ENCODE results near the gene NRP2. TPM values are rescaled to one million over a fixed set of nuclear protein-coding genes. Genes with fewer than 3 reads are reported as not detected.

Gene NRP2
- total and polyA plus RNA-seq, 9 donors = 47.9 to 143 (median 106) TPM

GRCh38 chr2:205776720-205777119, 94.4 kb downstream of the NRP2 start:
- Histone ChIP-seq H3K9me3 (no peaks in the 10 kb centered on the region), H3K4me3 (no peak overlapping the region), H3K36me3 (no peaks in the 10 kb centered on the region), H3K27me3 (no peaks in the 10 kb centered on the region), H3K27ac (no peak overlapping the region), H3K4me1 (ENCODE audit: insufficient read depth) (no peaks in the 10 kb centered on the region)
- TF ChIP-seq POLR2A (IDR thresholded peaks at IDR 0.05) = no peak
- TF ChIP-seq EP300 (IDR thresholded peaks at IDR 0.05) = no peak
- TF ChIP-seq CTCF (IDR thresholded peaks at IDR 0.05) = no peak
- WGBS, 3 donors = 79 to 82% (median 81%) methylated on average over 5 of the region's 5 CpGs
- no peak for DNase-seq
- intact Hi-C loops (cut with DNase I) = loop anchor here in 1 of 4 donors (10.0 kb wide), 1 partner anchor 108 kb away; no protein-coding TSS in a partner anchor

GRCh38 chr2:205778356-205778755, 96.1 kb downstream of the NRP2 start:
- H3K36me3 ChIP-seq = no peaks in the 10 kb centered on the region
- no peak overlapping the region for H3K27ac ChIP-seq
- intact Hi-C loops (cut with DNase I) = loop anchor here in 1 of 4 donors (10.0 kb wide), 1 partner anchor 106 kb away; no protein-coding TSS in a partner anchor
- 86 to 92% (median 87%) methylated on average over 3 of the region's 3 CpGs for WGBS, 3 donors
- no peak overlapping the region for H3K4me3 ChIP-seq
- peaks cover 2% of the 10 kb centered on the region for H3K4me1 ChIP-seq (ENCODE audit: insufficient read depth)
- no peaks in the 10 kb centered on the region for H3K27me3 ChIP-seq
- TF ChIP-seq POLR2A (IDR thresholded peaks at IDR 0.05) = no peak
- no peak for TF ChIP-seq EP300 (IDR thresholded peaks at IDR 0.05)
- TF ChIP-seq CTCF (IDR thresholded peaks at IDR 0.05) = no peak
- no peak for DNase-seq
- no peaks in the 10 kb centered on the region for H3K9me3 ChIP-seq

DNA sequence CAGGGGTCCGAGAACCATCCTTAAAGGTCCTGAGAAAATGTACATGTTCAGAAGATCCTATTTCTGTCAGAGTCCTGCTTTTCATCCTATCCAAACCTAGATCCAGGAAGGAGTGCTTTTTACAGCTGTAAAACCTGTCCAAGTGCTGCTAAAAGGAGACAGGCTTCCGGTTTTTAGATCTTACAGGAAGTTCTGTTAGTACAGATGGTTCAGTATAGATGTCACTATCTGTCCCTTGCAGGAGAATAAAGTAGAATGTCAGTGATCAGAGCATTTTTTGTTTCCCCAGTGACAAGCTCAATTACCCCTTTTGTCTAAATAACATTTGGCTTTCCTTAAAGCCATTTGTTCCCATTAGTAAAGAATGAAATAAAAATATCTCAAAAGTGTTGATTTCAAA, 98.3 kb downstream of the NRP2 start:
- 84 to 95% (median 94%) methylated on average over 2 of the region's 2 CpGs for WGBS, 3 donors
- no peak for TF ChIP-seq EP300 (IDR thresholded peaks at IDR 0.05)
- no peak for TF ChIP-seq POLR2A (IDR thresholded peaks at IDR 0.05)
- no peak for TF ChIP-seq CTCF (IDR thresholded peaks at IDR 0.05)
- intact Hi-C loops (cut with DNase I) = no loop called here
- Histone ChIP-seq H3K9me3 (no peaks in the 10 kb centered on the region), H3K4me1 (ENCODE audit: insufficient read depth) (peaks cover 7% of the 10 kb centered on the region), H3K36me3 (no peaks in the 10 kb centered on the region), H3K27me3 (no peaks in the 10 kb centered on the region), H3K27ac (no peak overlapping the region), H3K4me3 (no peak overlapping the region)
- no peak for DNase-seq

GRCh38 chr2:205781244-205781931, 99.1 kb downstream of the NRP2 start:
- Histone ChIP-seq H3K4me3 (no peak overlapping the region), H3K27me3 (no peaks in the 10 kb centered on the region), H3K36me3 (no peaks in the 10 kb centered on the region), H3K4me1 (ENCODE audit: insufficient read depth) (peaks cover 7% of the 10 kb centered on the region), H3K27ac (no peak overlapping the region), H3K9me3 (no peaks in the 10 kb centered on the region)
- TF ChIP-seq CTCF (IDR thresholded peaks at IDR 0.05) (no peak), EP300 (IDR thresholded peaks at IDR 0.05) (no peak), POLR2A (IDR thresholded peaks at IDR 0.05) (no peak)
- intact Hi-C loops (cut with DNase I) = no loop called here
- DNase-seq = no peak
- WGBS, 3 donors = 50 to 70% (median 63%) methylated on average over 5 of the region's 5 CpGs

All from ovary (tissue), 9 donors.